NT2/D1 (cell line): Measurements from ENCODE around the gene VPS18.

Source experiments
- SUZ12 ChIP-seq: IDR thresholded peaks from 2 replicates; pipeline ENCODE4 v1.6.1; 2011; ENCODE audit not compliant: insufficient read length, insufficient read depth; ENCODE audit errors: extremely low read depth
- YY1 ChIP-seq: IDR thresholded peaks from 2 replicates; pipeline ENCODE4 v1.6.1; 2011; ENCODE audit not compliant: insufficient read length, insufficient read depth
- ZNF274 ChIP-seq: IDR thresholded peaks from 2 replicates; pipeline ENCODE4 v1.6.1; 2011; ENCODE audit warnings: mild to moderate bottlenecking, low read depth, low read length

DNA sequence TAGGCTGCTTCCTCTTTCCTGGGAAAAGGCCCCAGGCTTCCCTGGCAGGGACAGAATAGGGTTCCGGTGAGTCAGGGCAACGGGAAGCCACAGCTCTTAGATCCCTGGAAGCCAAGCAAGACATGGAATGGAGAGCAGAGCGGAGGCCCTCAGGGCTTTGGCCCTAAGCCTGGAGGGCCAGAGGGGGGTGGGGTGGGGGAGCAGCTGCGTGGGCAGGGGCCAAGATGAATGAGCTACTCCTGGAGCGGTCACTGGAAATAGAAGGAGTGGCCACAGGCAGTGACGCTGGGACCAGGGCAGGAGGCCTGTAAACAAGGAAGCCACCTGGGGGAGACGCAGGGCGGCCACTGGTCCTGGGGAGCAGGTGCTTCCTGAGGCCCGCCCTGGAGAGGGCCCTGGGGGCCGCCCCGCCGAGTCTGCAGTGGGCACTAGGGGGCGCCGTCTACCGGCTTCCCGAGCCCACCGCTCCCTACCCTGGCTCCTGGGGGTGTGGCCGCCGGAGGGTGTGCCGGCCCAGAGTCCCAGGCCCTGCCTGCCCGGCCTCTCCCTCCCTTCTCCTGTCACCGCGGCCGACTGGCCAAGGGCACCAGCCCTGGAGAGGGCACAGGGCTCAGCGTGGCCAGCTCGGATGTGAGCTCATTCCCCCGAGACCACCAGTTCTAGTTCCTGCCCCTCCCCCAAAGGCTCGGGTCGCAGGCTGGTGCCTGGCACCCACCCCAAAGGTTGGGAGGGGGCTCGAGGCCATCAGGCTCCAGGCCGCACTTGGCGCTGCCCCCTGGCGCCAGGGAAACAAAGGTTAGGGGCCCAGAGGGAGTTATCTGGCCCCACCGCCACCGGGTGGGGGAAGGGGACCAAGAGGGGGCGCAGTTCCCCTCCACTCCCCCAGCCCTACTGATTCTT, 12.1 kb downstream of the VPS18 start:
- TF ChIP-seq SUZ12 (no peak), ZNF274 (no peak), YY1 (no peak)
